ENCODE results near the gene BCL11B.

Gene BCL11B

DNA sequence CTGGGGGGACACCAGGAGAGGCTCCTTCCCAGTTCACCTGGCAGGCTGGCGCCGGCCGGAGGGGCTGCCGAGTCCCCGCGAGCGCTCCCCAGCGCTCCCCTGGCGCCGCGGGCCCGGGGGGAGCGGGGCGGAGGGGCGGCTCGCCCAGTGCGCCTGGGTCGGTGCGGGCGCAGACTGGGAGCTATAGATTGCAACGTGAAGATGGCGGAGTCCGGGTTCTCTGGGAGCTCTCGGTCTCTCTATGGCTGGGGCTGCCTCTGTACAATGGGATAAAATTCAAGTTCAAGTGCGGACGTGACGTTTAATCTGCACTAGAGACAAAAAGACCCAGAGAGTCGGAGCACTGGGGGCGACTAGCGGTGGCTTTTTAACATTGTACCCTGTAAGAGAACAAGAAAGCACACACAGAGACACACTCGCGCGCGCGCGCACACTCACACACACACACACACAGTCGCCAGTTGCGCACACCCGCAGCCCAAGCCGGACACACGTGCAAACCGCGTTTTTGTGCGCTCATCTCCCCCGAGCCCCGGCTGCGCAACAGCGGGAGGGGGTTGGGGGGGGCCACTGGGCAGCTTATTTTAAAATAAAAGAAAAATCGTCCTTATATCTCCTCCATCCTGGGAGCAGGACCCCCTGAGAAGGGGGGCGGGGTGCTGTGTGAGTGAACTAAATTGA lies at the start of gene BCL11B:
Gene BCL11B (minus strand): TSS at position 247 of the 681 bp plus-strand sequence. CDS start 979 bp downstream, outside the sequence.
- DNase-seq: peak; percentile 96

- DNase-seq: no peak
These were observed 49.4 kb upstream of the BCL11B start for GRCh38 chr14:99321236-99321925.

DNA sequence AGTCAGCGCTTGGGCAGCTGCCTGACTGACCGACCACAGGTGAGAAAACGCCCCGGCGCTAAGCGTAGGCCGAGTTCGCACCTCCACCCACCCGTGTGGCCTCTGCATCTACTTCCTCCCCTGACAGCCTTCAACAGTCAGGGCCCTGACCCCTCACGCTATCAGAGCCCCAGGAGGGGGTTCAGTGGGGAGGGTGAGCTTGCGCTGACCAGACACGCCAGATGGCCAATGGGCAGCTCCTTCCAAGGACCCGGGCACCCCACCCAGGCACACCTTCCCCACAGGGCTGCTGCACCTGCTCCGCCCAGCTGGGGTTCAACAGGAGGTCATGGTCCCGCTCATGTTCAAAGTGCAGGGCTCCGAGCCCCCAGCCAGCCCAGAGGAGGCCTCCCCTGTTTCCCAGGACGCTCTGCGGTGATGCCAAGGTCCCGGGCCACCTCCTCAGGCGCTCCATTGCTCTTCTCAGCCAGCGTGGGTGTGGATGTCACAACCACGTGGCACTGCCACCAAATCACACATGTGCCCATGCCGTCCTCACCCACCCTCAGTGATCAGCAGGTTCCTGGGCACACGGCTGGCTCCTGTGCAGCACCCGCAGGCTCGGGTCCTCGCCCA lies 48.7 kb upstream of the BCL11B start:
- DNase-seq: no peak

DNA sequence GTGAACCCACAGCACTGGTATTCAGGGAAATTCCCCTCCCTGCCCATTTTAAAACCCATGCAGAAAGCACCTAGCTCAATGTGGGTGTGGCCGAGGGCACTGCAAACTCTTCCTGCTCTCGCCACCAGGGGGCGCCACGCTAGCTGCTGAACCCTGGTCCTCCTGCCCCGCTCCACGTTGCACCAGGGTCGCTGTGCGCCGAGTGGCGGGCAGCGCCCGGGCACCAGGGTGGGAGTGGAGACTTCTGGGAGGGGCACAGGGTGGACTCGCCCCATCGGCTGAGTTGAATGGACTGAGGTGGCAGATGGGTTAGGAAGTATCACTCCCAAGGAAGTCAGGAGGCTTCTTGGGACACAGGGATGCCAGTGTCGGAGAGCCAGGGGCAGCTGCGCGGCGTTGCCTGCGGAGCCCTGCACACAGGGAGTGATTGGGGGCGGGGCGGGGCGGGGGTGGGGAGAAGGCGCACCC lies 48.1 kb upstream of the BCL11B start:
- peak; percentile 78 for DNase-seq

GRCh38 chr14:99318959-99319295 lies 46.9 kb upstream of the BCL11B start:
- DNase-seq: no peak

GRCh38 chr14:99318091-99318958 lies 46.3 kb upstream of the BCL11B start:
- no peak for DNase-seq

DNA sequence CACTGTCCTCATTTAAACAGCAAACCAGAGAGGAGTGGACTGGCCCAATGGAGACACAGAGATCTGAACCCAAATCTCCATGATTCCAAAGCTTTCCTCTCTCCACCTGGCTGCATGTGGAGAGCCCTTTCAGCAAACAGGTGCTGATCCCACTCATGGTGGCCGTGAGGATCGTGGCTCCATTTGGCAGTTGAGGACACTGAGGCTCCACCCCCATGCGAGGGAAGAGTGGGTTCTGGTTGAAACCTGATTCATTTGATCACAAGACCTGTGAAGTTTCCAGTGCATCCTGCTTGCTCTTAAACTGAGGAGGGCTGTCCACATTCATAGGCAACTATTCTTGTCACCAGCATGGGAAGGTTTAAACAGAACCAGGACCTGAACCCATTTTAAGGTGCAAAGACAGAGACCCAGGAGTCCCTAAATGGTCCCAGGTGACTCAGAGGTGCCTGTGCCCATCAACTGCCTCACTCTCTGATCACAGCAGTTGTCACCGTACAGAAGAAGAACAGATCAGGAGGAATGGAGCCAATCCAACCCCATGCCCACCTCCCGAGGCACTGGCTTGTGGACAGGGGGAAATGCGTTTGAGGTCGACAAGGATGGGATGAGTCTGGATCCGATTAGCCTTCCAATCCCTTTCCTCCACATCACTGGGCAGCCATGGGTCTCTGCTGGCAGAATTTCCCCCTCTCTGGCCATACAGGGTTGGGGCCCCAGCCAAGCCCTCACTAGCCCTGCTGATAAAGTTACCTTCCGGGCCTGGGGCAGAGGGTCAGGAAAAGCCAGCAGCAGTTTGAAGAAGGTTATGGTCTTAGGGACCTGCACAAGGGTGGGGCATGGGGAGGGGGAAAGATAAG lies 45.5 kb upstream of the BCL11B start:
- DNase-seq: no peak

DNA sequence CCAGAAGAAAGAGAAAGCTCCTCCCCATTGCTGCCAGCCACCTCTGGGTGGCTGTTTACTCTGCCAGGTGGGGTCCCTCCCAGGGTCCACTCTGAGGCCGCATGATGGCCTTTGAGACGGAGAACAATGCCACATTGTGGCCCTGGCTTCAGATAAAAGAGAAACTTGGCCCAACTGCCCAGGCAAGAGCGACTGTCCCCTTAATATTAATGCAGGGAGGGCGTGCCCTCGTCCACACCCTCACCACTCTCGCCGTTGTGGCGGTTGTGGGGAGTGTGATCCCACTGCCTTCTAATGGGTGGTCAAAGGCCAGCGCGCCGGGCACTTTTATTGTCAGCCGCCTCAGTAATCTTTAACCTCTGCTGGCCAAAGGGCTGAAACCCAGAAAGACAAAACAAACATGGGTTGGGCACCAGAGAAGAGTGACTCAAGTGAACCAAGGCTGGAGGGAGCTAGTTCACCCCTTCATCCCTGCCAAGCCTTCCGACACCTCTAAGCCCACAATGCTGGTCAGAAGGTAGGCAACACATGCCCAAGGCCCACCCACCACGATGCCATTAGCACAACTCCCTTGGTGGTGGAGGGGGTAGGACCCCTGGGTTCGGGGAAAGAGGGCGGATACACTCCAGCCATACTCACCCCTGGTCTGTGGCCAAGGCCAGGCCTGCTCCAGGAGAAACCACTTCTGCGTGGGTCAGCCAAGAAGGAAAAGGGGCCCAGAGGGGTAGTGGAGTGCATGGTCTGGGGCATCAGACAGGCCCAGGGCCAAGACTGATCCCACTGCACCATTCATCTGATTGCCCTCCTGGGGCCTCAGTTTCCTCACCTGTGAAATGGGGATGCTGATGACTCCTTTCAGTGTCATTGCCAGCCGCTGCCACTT lies 44.5 kb upstream of the BCL11B start:
- no peak for DNase-seq

DNA sequence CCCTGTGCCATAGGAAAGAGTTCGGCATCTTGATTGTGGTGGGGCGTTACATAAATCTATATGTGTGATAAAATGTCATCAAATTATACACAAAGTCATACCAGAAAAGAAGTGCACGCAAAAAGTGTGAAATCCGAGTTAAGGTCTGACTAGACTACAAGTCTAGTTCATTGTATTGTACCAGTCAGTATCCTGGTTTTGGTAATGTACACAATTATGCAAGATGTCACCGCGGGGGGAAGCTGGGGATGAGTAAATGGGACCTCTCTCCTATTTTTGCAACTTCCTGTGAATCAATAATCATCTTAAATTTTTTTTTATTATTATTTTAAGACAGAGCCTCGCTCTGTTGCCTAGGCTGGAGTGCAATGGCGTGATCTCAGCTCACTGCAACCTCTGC lies 43.2 kb upstream of the BCL11B start:
- DNase-seq: no peak

DNA sequence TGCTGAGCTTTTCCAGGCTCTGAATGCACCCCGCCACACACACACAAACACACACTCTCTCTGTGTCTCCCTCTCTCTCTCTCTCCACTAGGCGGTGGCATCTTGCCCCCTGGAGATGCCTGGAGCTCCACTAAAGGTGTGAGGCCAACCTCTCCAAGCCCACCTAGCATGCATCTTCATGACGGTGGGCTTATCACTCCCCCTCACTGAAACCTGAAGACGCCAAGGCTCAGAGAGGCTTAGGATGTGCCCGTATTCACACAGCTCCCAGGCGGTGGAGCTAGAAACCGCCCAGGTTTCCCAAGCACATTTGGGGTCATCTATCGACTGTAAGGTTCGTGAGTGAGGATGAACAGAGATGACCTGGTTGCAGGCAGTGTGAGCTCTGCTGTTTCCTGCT lies 42.6 kb upstream of the BCL11B start:
- DNase-seq: no peak

DNA sequence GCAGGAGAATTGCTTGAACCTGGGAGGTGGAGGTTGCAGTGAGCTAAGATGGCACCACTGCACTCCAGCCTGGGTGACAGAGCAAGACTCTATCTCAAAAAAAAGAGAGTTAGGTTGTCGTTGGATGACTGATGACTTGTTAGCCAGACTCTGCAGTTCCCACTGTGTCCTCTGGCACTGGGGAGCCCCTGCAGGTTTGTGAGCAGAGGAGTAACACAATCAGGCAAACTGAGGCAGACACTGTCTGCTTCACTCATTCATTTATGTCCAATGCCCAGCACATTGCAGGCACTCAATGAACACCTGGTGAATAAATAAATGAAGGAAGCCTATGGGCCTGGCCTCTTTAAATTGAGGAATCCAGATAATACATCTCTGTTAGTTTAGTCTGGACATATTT lies 41.2 kb upstream of the BCL11B start:
- no peak for DNase-seq

DNA sequence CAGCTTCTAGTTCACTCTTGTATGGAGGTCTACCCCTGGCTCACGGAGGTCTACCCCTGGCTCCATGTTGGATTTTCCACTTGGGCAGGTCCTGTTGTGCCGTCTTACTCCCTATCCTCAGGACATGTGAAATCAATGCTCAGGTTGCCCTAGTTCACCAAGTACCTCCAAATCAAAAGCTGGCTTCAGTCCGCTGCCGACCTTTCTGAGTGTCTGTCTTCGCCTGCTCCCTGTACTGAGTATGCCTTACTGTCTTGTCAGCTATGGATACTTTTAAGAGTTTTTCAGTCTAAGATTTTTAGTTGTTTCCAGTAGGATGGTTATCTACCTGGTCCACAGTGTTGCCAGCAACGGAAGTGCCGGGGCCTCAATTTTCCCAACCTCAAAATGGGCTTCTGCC lies 40.1 kb upstream of the BCL11B start:
- no peak for DNase-seq

GRCh38 chr14:99309220-99309766 lies 37.3 kb upstream of the BCL11B start:
- no peak for DNase-seq

- DNase-seq: no peak
These were observed 32.2 kb upstream of the BCL11B start for GRCh38 chr14:99304208-99304607.

DNA sequence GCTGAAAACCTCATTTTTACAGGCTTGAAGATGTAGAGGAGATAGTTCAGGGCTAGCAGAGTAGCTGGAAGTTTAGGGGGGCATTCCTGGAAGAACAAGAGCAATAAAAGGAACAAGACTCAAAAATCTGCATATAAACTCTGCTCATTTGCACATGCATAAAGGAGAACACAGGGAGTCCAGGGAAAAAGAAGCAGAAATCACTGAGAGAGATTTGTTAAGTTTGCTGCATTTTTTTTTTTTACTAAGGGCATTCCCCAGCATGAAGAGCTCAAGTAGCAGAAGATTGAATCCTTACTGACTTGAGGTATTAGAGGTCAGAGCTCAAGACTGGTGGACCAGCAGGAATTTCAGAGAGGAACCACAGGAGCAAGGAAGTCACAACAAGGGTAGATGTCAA lies 28.2 kb upstream of the BCL11B start:
- DNase-seq: no peak

DNA sequence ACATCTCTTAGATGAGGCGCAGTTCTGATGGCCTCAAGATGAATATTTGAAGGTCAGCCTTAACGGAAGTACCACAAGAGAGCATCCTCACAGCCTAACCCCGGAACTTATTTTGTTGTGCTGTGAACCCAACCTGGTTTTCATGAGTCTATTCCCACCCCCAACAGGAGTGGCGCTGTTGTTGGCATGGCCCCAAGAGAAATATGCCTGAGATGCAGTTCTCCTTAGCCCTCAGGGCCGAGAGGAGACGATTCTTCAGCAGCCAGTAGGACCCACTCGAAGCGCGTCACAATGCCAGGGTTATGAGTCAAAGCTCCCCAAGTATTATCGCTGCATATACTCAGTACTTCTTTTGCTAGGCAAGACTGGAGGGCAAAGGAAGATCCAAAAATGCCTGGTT lies 24.5 kb upstream of the BCL11B start:
- no peak for DNase-seq

DNA sequence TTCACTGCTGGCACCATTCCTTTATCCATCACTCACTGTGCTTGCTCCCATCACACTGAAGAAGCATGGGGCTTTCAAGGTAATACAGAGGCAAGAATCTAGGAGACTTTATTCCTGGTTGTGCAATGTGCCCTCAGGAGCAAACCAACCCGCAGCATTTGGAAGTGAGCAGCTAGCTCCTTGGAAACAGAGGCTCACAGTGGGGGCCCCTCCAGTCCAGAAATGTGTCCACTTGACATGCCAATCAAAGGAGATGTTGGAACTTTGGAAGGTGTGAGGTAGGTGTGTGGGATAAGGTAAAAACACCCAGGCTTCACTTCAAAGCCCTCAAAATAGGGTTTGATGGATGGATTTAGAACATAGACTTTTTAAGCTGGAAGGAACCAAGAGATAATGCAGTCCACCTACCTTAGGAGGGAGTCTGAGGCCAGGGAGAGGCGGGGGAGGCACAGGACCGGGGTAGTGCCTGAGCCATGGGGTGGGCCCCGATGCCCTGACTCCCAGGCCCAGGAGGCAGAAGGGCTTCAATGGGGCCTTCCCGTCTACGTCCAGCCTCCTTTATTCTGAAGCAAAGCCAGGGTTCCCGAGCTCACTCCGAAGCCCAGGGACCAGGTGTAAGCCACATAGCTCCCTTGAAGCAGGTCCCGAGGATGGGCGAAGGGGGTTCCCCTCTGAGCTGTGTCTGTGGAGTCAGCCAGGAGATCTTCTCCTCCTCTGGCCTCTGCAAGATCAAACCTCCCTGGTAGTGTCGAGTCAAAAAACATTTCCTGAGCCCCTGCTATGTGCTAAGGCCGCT lies 17.6 kb upstream of the BCL11B start:
- no peak for DNase-seq

GRCh38 chr14:99288948-99289347 lies 17.0 kb upstream of the BCL11B start:
- DNase-seq: no peak

DNA sequence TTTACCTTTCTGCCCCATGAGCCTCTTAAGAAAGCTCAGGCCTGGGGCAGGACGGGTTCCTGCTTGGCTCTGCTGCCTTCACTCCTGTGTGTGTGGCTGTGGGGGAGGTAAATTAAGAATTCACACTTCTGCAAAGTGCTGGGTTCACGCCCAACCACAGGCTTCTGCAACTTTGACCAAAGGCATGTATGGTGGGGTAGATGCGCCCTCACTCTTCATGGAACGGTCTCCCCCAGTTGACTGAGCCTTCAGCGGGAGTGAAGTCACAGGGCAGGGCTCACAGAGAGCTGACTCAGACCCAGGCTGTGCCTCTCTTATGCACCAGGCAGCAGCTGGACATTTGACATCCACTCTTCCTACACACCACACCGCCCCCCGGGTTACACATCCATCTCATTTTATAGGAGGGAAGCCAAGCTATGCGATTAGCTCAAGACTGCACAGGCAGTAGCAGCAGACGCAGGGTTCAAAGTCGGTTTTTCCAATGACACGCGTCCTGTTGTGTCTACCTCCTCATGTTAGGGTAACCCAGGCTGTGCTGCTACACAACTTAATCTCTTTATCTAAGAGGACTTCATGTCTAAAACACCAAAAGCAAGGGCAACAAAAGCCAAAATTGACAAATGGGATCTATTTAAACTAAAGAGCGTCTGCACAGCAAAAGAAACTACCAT lies 15.4 kb upstream of the BCL11B start:
- peak; percentile 61 for DNase-seq
